ENCODE measurements around the gene TTC29.

- no peak for TF ChIP-seq CTCF (IDR thresholded peaks at IDR 0.05)
- no peak for TF ChIP-seq POLR2A (IDR thresholded peaks at IDR 0.05)
These were observed 110.6 kb downstream of the TTC29 start for GRCh38 chr4:146835096-146835495.

All from esophagus squamous epithelium (tissue), 4 donors.